GM23338 (cell line): ENCODE data around the gene MCC. TPM values are rescaled to one million over a fixed set of nuclear protein-coding genes. Genes with fewer than 3 reads are reported as not detected.

ENCODE experiments used
- ATAC-seq: fragments of 200-7000 bp; cut with Tn5 transposase; 3 replicates; pipeline ENCODE4 v1.9.1; 2020
- DNase-seq: peaks from one replicate; pipeline ENCODE4 v3.0.0-alpha.2; 2015; ENCODE audit warnings: low spot score
- H2AFZ ChIP-seq: fragments of 200-600 bp; sonication (generic); 2 replicates; pipeline ENCODE4 v1.8.0; 2016; ENCODE audit warnings: antibody characterized with exemption, mild to moderate bottlenecking, moderate library complexity
- H3F3A ChIP-seq: fragments of 200-600 bp; sonication (generic); replicated peaks from 2 replicates; pipeline ENCODE4 v1.8.0; 2017; ENCODE audit warnings: antibody characterized with exemption, mixed run types, low read depth
- H3K27ac ChIP-seq: fragments of 200-600 bp; sonication (generic); 2 replicates; pipeline ENCODE4 v1.6.1; 2016; ENCODE audit warnings: low read depth
- H3K27me3 ChIP-seq: fragments of 200-600 bp; sonication (generic); 2 replicates; pipeline ENCODE4 v1.8.0; 2016; ENCODE audit warnings: mild to moderate bottlenecking, mixed run types, moderate library complexity; ENCODE audit not compliant: insufficient read depth
- H3K36me3 ChIP-seq: fragments of 200-600 bp; sonication (generic); 2 replicates; pipeline ENCODE4 v1.8.0; 2016; ENCODE audit warnings: mild to moderate bottlenecking; ENCODE audit not compliant: insufficient read depth
- H3K4me1 ChIP-seq: fragments of 200-600 bp; sonication (generic); 2 replicates; pipeline ENCODE4 v1.8.0; 2016; ENCODE audit warnings: mild to moderate bottlenecking, moderate library complexity; ENCODE audit not compliant: insufficient read depth
- H3K4me2 ChIP-seq: fragments of 200-600 bp; sonication (generic); 2 replicates; pipeline ENCODE4 v1.7.1; 2017; ENCODE audit warnings: mixed run types
- H3K4me3 ChIP-seq: fragments of 200-600 bp; sonication (generic); 2 replicates; pipeline ENCODE4 v1.6.1; 2016; ENCODE audit warnings: mixed run types
- H3K79me2 ChIP-seq: fragments of 200-600 bp; sonication (generic); replicated peaks from 2 replicates; pipeline ENCODE4 v1.8.0; 2017; ENCODE audit warnings: mild to moderate bottlenecking; ENCODE audit not compliant: insufficient read depth
- H3K9me2 ChIP-seq: fragments of 200-600 bp; sonication (generic); 2 replicates; pipeline ENCODE4 v1.8.0; 2017; ENCODE audit not compliant: insufficient read depth
- H4K20me1 ChIP-seq: fragments of 200-600 bp; sonication (generic); replicated peaks from 2 replicates; pipeline ENCODE4 v1.8.0; 2017; ENCODE audit warnings: mild to moderate bottlenecking; ENCODE audit not compliant: insufficient read depth
- H3K27ac Mint-ChIP-seq: 2 replicates; pipeline ENCODE4 v1.8.0; 2020; ENCODE audit warnings: inconsistent platforms, mild to moderate bottlenecking, moderate library complexity, mixed read lengths
- H3K27me3 Mint-ChIP-seq: 3 replicates; pipeline ENCODE4 v1.8.0; 2022; ENCODE audit warnings: low read depth, mild to moderate bottlenecking, moderate library complexity, mixed read lengths, inconsistent platforms; ENCODE audit not compliant: insufficient read depth, poor library complexity
- H3K36me3 Mint-ChIP-seq: 3 replicates; pipeline ENCODE4 v1.8.0; 2021; ENCODE audit warnings: low read depth, mild to moderate bottlenecking, inconsistent platforms, moderate library complexity, mixed read lengths
- H3K4me1 Mint-ChIP-seq: 3 replicates; pipeline ENCODE4 v1.8.0; 2020; ENCODE audit warnings: mild to moderate bottlenecking, inconsistent platforms, mixed read lengths
- H3K4me3 Mint-ChIP-seq: 3 replicates; pipeline ENCODE4 v1.8.0; 2021; ENCODE audit warnings: moderate library complexity, mild to moderate bottlenecking, inconsistent platforms, mixed read lengths
- H3K9me3 Mint-ChIP-seq: 3 replicates; pipeline ENCODE4 v1.8.0; 2020; ENCODE audit warnings: moderate library complexity, mild to moderate bottlenecking, inconsistent platforms, mixed read lengths
- CREB1 ChIP-seq: fragments of 250-450 bp; sonication (Bioruptor Pico); IDR thresholded peaks from 2 replicates; pipeline ENCODE4 v1.5.0; 2020; ENCODE audit warnings: low read depth, mild to moderate bottlenecking, moderate library complexity
- EZH2 ChIP-seq: fragments of 200-600 bp; sonication (generic); IDR thresholded peaks from one replicate; pipeline ENCODE4 v1.8.0; 2017; ENCODE audit warnings: antibody characterized with exemption, mild to moderate bottlenecking, low read depth; ENCODE audit not compliant: unreplicated experiment
- EZH2phosphoT487 ChIP-seq: fragments of 200-600 bp; sonication (generic); IDR thresholded peaks from one replicate; pipeline ENCODE4 v1.8.1; 2018; ENCODE audit warnings: antibody characterized with exemption; ENCODE audit not compliant: unreplicated experiment
- JUNB ChIP-seq: IDR thresholded peaks from one replicate; pipeline ENCODE4 v1.6.1; 2016; ENCODE audit warnings: antibody characterized with exemption; ENCODE audit not compliant: unreplicated experiment
- POLR2AphosphoS5 ChIP-seq: IDR thresholded peaks from 2 replicates; pipeline ENCODE4 v1.6.1; 2016; ENCODE audit warnings: antibody characterized with exemption, low read depth
- STAT1 ChIP-seq: IDR thresholded peaks from one replicate; pipeline ENCODE4 v1.6.1; 2016; ENCODE audit warnings: antibody characterized with exemption; ENCODE audit not compliant: unreplicated experiment
- ZNF114 ChIP-seq: fragments of 250-450 bp; sonication (Bioruptor Pico); IDR thresholded peaks from 2 replicates; pipeline ENCODE4 v1.5.0; 2020; ENCODE audit warnings: mild to moderate bottlenecking, moderate library complexity
- ZNF331 ChIP-seq: fragments of 250-450 bp; sonication (Bioruptor Pico); IDR thresholded peaks from 2 replicates; pipeline ENCODE4 v1.5.0; 2020; ENCODE audit warnings: low read depth, mild to moderate bottlenecking, moderate library complexity
- polyA plus RNA-seq: library from polyadenylated mRNA; unstranded; fragments of >200 nt; fragmentation: Nextera tagmentation; extraction: Ambion mirVana; gene quantifications from 2 replicates; pipeline ENCODE4 v1.2.1, GENCODE V29; 2016
- total RNA-seq: library from RNA; depleted of rRNA; stranded (reverse); fragments of >200 nt; shearing (Covaris generic); gene quantifications from 2 replicates; pipeline ENCODE4 v1.2.3, GENCODE V29; 2014
- TF ChIP-seq, protein P1 (sequence below): IDR thresholded peaks from 2 replicates; pipeline ENCODE4 v1.6.1; 2016; ENCODE audit warnings: antibody characterized with exemption
- TF ChIP-seq, protein P2 (sequence below), 2 experiments: fragments of 200-600 bp in 1 of 2; sonication (generic) in 1 of 2; conservative IDR thresholded peaks; 2 replicates each; pipeline versions ENCODE4 v1.5.1 to v1.6.1; 2016 to 2017; ENCODE audit warnings: antibody characterized with exemption in 2 of 2, low read depth in 2 of 2, mild to moderate bottlenecking in 2 of 2, moderate library complexity in 1 of 2
- TF ChIP-seq, protein P3 (sequence below): IDR thresholded peaks from one replicate; pipeline ENCODE4 v1.6.1; 2018; ENCODE audit warnings: antibody characterized with exemption; ENCODE audit not compliant: unreplicated experiment

MCC gene
- total and polyA plus RNA-seq, 2 experiments from 2014 or later, result 3.8 to 10.1 TPM

DNA sequence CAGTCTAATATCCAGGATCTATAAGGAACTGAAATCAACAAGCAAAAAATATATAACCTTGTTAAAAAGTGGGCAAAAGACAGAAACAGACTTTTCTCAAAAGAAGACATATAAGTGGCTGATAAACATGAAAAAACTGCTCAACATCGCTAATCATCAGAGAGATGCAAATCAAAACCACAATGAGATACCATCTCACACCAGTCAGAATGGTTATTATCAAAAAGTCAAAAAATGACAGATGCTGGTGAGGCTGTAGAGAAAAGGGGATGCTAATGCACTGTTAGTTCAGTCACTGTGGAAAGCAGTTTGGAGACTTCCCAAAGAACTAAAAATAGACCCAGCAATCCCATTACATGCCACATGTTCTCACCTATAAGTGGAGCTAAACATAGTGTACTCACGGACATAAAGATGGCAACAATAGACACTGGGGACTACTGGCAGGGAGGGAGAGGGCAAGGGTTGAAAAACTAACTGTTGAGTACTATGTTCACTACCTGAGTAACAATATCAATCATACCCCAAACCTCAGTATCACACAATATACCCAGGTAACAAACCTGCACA, 41.8 kb downstream of the MCC start (continued):
- TF ChIP-seq, protein P1, sequence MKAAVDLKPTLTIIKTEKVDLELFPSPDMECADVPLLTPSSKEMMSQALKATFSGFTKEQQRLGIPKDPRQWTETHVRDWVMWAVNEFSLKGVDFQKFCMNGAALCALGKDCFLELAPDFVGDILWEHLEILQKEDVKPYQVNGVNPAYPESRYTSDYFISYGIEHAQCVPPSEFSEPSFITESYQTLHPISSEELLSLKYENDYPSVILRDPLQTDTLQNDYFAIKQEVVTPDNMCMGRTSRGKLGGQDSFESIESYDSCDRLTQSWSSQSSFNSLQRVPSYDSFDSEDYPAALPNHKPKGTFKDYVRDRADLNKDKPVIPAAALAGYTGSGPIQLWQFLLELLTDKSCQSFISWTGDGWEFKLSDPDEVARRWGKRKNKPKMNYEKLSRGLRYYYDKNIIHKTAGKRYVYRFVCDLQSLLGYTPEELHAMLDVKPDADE, result no peak
- no peak for TF ChIP-seq POLR2AphosphoS5
- no peak for TF ChIP-seq EZH2
- TF ChIP-seq ZNF114, result no peak
- no peak for TF ChIP-seq CREB1 (CRISPR knock-in tag)
- no peak for TF ChIP-seq JUNB
- TF ChIP-seq EZH2phosphoT487, result no peak
- TF ChIP-seq STAT1, result no peak
- TF ChIP-seq, protein P2, sequence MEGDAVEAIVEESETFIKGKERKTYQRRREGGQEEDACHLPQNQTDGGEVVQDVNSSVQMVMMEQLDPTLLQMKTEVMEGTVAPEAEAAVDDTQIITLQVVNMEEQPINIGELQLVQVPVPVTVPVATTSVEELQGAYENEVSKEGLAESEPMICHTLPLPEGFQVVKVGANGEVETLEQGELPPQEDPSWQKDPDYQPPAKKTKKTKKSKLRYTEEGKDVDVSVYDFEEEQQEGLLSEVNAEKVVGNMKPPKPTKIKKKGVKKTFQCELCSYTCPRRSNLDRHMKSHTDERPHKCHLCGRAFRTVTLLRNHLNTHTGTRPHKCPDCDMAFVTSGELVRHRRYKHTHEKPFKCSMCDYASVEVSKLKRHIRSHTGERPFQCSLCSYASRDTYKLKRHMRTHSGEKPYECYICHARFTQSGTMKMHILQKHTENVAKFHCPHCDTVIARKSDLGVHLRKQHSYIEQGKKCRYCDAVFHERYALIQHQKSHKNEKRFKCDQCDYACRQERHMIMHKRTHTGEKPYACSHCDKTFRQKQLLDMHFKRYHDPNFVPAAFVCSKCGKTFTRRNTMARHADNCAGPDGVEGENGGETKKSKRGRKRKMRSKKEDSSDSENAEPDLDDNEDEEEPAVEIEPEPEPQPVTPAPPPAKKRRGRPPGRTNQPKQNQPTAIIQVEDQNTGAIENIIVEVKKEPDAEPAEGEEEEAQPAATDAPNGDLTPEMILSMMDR (conservative IDR thresholded peaks at IDR 0.05; ENCODE audit: low read depth in 2 of 2), result no peak

DNA sequence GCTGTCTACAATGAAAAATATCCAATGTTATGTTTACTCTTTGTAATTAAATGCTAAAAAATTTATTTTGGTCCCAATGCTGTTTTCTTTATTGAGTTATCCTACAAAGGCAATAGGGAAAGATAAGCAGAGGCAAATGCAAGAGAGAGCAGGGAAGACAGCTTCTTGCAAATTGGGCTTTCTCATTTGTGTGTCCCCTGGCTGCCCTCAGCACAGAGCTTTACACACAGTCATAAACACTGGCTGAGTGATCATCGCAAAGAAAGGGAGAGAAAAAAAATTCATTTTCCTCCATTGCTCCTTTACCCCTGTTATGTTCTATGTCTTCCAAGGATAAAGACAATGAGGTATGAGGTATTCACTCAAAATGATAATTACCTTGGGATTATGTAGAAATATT, 51.1 kb downstream of the MCC start:
- no peak overlapping the region for H3K4me2 ChIP-seq
- TF ChIP-seq, protein P2 (conservative IDR thresholded peaks at IDR 0.05; ENCODE audit: low read depth in 2 of 2), result no peak
- TF ChIP-seq, protein P3, sequence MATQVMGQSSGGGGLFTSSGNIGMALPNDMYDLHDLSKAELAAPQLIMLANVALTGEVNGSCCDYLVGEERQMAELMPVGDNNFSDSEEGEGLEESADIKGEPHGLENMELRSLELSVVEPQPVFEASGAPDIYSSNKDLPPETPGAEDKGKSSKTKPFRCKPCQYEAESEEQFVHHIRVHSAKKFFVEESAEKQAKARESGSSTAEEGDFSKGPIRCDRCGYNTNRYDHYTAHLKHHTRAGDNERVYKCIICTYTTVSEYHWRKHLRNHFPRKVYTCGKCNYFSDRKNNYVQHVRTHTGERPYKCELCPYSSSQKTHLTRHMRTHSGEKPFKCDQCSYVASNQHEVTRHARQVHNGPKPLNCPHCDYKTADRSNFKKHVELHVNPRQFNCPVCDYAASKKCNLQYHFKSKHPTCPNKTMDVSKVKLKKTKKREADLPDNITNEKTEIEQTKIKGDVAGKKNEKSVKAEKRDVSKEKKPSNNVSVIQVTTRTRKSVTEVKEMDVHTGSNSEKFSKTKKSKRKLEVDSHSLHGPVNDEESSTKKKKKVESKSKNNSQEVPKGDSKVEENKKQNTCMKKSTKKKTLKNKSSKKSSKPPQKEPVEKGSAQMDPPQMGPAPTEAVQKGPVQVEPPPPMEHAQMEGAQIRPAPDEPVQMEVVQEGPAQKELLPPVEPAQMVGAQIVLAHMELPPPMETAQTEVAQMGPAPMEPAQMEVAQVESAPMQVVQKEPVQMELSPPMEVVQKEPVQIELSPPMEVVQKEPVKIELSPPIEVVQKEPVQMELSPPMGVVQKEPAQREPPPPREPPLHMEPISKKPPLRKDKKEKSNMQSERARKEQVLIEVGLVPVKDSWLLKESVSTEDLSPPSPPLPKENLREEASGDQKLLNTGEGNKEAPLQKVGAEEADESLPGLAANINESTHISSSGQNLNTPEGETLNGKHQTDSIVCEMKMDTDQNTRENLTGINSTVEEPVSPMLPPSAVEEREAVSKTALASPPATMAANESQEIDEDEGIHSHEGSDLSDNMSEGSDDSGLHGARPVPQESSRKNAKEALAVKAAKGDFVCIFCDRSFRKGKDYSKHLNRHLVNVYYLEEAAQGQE, result no peak
- TF ChIP-seq EZH2phosphoT487, result no peak
- TF ChIP-seq POLR2AphosphoS5, result no peak
- TF ChIP-seq ZNF331 (CRISPR knock-in tag), result no peak
- H3K27ac ChIP-seq, result no peak overlapping the region
- DNase-seq (no peak), ATAC-seq (no peak)
- no peak overlapping the region for H2AFZ ChIP-seq
- no peaks in the 10 kb centered on the region for H4K20me1 ChIP-seq
- no peak overlapping the region for H3K4me3 ChIP-seq
- Mint-ChIP-seq H3K4me3 (no peak overlapping the region), H3K9me3 (no peaks in the 10 kb centered on the region), H3K4me1 (no peaks in the 10 kb centered on the region), H3K27ac (no peak overlapping the region), H3K27me3 (peaks cover 7% of the 10 kb centered on the region), H3K36me3 (peaks cover 3% of the 10 kb centered on the region; the same call in 2 of the 3 replicates)
- no peaks in the 10 kb centered on the region for H3K9me2 ChIP-seq
- no peaks in the 10 kb centered on the region for H3K4me1 ChIP-seq
- H3F3A ChIP-seq, result no peaks in the 10 kb centered on the region
- H3K36me3 ChIP-seq, result no peaks in the 10 kb centered on the region
- no peaks in the 10 kb centered on the region for H3K27me3 ChIP-seq
- H3K79me2 ChIP-seq, result no peaks in the 10 kb centered on the region
